HepG2 (cell line): ENCODE results near the gene FDXR. TPM values are rescaled to one million over a fixed set of nuclear protein-coding genes. Genes with fewer than 3 reads are reported as not detected.
A peak's percentile ranks its signal among the peaks of the same experiment; 100 is the strongest.

Experiments
- CAMTA2 ChIP-seq: sonication (generic); formaldehyde crosslinking; IDR thresholded peaks from 2 replicates; pipeline ENCODE4 v1.4.0; 2020; ENCODE audit warnings: mild to moderate bottlenecking, missing genetic modification reagents, borderline replicate concordance
- HOXA3 ChIP-seq: sonication (generic); formaldehyde crosslinking; IDR thresholded peaks from 2 replicates; pipeline ENCODE4 v1.5.0; 2020; ENCODE audit warnings: missing genetic modification reagents
- IKZF4 ChIP-seq: sonication (generic); formaldehyde crosslinking; IDR thresholded peaks from 2 replicates; pipeline ENCODE4 v1.5.1; 2020; ENCODE audit warnings: borderline replicate concordance, mild to moderate bottlenecking, low read depth, missing genetic modification reagents; ENCODE audit errors: not compliant biosample characterization
- MYC ChIP-seq: sonication (generic); formaldehyde crosslinking; IDR thresholded peaks from 2 replicates; pipeline ENCODE4 v1.9.0; 2021; ENCODE audit warnings: missing genetic modification reagents, borderline replicate concordance
- NONO ChIP-seq, 2 experiments: fragments of 450-650 bp in 1 of 2; sonication (generic) in 1 of 2; formaldehyde crosslinking in 1 of 2; IDR thresholded peaks in 1 of 2; conservative IDR thresholded peaks in 1 of 2; 2 replicates each; pipeline versions ENCODE4 v1.6.1 to v1.8.0; 2017 to 2022; ENCODE audit warnings: mild to moderate bottlenecking in 1 of 2, missing genetic modification reagents in 1 of 2, moderate library complexity in 1 of 2
- TOE1 ChIP-seq: sonication (generic); formaldehyde crosslinking; IDR thresholded peaks from 2 replicates; pipeline ENCODE4 v1.4.0; 2020; ENCODE audit warnings: mild to moderate bottlenecking, missing genetic modification reagents
- ZNF230 ChIP-seq: sonication (generic); formaldehyde crosslinking; IDR thresholded peaks from 2 replicates; pipeline ENCODE4 v1.4.0; 2020; ENCODE audit warnings: mild to moderate bottlenecking, missing genetic modification reagents
- ZNF235 ChIP-seq: sonication (generic); formaldehyde crosslinking; IDR thresholded peaks from 2 replicates; pipeline ENCODE4 v1.8.1; 2023; ENCODE audit warnings: mild to moderate bottlenecking, missing genetic modification reagents, borderline replicate concordance
- ZNF883 ChIP-seq: sonication (generic); formaldehyde crosslinking; IDR thresholded peaks from 2 replicates; pipeline ENCODE4 v1.5.1; 2020; ENCODE audit warnings: mild to moderate bottlenecking, missing genetic modification reagents; ENCODE audit errors: not compliant biosample characterization
- polyA plus RNA-seq, 8 experiments: library from polyadenylated mRNA; depleted of rRNA in 3 of 8; stranded (reverse) in 7 of 8; unstranded in 1 of 8; fragments of >200 nt; fragmentation: Illumina TruSeq in 4 of 8; extraction: Trizol in 4 of 8; gene quantifications; 2 replicates each; pipeline versions ENCODE4 v1.2.1 to v1.2.3, GENCODE V29; 2011 to 2016; ENCODE audit warnings: low read depth in 4 of 8, missing spikeins in 1 of 8, mixed read lengths in 1 of 8; ENCODE audit not compliant: insufficient read depth in 1 of 8
- total RNA-seq, 5 experiments: library from RNA; depleted of rRNA; stranded (reverse); fragments of >200 nt; fragmentation: Illumina TruSeq; extraction: Trizol; gene quantifications; 2 replicates each; pipeline ENCODE4 v1.2.3, GENCODE V29; 2016; ENCODE audit warnings: low read depth in 1 of 5
- TF ChIP-seq, protein P1 (sequence below): IDR thresholded peaks from 2 replicates; pipeline ENCODE4 v1.6.1; 2016; ENCODE audit warnings: control low read depth
- TF ChIP-seq, protein P2 (sequence below): sonication (generic); formaldehyde crosslinking; IDR thresholded peaks from 2 replicates; pipeline ENCODE4 v1.9.0; 2021; ENCODE audit warnings: missing genetic modification reagents, borderline replicate concordance
- TF ChIP-seq, protein P3 (sequence below): sonication (generic); formaldehyde crosslinking; IDR thresholded peaks from 2 replicates; pipeline ENCODE4 v1.5.1; 2020; ENCODE audit warnings: missing genetic modification reagents, mild to moderate bottlenecking, borderline replicate concordance
- TF ChIP-seq, protein P4 (sequence below): sonication (generic); formaldehyde crosslinking; IDR thresholded peaks from 2 replicates; pipeline ENCODE4 v1.5.0; 2020; ENCODE audit warnings: mild to moderate bottlenecking, missing genetic modification reagents, moderate library complexity
- TF ChIP-seq, protein P5 (sequence below): sonication (generic); formaldehyde crosslinking; conservative IDR thresholded peaks from 2 replicates; pipeline ENCODE4 v1.4.0; 2020; ENCODE audit warnings: missing genetic modification reagents

Gene FDXR
- total and polyA plus RNA-seq, 2 of the 13 experiments (the other 11 are each of a cell fraction or from before 2014, with no cell fraction given) = 23.4 to 116 TPM

DNA sequence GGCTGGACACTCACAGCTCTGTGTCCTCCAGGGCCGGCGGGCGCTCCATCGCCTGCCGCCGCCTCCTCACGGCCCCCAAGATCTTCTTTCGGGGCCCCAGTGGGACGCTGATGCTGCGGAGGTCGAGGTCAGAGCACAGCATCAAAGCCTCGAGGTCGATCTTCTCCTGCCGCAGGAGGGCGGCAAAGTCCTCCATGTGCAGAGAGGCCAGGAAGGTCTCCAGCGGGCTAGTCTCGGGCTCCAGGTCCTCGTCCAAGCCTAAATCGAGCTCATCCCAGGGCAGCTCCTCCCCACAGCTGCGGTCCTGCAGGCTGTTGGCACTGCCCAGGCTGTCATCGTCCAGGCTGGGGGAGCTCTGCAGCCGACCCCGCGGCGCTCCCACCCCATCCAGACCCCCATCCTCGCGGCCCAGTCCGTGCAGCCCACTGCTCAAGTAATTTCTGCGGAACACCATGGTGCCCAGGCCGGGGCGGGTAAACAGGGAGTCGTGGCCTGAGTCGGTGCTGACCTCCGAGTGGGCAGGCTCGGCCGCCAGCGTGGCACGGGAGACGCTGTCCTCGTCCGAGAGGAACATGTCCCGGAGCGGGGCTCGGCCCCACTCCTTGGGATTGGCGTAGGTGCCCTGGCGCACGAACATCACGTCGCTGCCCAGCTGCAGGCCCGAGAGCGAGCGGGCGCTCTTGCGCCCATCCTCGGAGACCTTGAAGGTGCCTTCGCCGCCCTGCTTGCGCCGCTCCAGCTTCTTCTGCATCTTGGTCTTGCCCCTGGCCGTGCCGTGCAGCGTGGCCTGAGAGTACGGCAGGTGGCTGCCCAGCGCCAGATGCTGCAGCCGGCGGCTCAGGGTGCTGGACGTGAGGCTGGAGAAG lies 46.9 kb upstream of the FDXR start (continued):
- TF ChIP-seq, protein P1, sequence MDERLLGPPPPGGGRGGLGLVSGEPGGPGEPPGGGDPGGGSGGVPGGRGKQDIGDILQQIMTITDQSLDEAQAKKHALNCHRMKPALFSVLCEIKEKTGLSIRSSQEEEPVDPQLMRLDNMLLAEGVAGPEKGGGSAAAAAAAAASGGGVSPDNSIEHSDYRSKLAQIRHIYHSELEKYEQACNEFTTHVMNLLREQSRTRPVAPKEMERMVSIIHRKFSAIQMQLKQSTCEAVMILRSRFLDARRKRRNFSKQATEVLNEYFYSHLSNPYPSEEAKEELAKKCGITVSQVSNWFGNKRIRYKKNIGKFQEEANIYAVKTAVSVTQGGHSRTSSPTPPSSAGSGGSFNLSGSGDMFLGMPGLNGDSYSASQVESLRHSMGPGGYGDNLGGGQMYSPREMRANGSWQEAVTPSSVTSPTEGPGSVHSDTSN (CRISPR knock-in tag) = no peak
- peak; percentile 4; the same call in 1 of the 2 replicates for TF ChIP-seq MYC (CRISPR knock-in tag)
- TF ChIP-seq, protein P2, sequence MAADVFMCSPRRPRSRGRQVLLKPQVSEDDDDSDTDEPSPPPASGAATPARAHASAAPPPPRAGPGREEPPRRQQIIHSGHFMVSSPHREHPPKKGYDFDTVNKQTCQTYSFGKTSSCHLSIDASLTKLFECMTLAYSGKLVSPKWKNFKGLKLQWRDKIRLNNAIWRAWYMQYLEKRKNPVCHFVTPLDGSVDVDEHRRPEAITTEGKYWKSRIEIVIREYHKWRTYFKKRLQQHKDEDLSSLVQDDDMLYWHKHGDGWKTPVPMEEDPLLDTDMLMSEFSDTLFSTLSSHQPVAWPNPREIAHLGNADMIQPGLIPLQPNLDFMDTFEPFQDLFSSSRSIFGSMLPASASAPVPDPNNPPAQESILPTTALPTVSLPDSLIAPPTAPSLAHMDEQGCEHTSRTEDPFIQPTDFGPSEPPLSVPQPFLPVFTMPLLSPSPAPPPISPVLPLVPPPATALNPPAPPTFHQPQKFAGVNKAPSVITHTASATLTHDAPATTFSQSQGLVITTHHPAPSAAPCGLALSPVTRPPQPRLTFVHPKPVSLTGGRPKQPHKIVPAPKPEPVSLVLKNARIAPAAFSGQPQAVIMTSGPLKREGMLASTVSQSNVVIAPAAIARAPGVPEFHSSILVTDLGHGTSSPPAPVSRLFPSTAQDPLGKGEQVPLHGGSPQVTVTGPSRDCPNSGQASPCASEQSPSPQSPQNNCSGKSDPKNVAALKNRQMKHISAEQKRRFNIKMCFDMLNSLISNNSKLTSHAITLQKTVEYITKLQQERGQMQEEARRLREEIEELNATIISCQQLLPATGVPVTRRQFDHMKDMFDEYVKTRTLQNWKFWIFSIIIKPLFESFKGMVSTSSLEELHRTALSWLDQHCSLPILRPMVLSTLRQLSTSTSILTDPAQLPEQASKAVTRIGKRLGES (CRISPR knock-in tag) = no peak
- TF ChIP-seq, protein P3, sequence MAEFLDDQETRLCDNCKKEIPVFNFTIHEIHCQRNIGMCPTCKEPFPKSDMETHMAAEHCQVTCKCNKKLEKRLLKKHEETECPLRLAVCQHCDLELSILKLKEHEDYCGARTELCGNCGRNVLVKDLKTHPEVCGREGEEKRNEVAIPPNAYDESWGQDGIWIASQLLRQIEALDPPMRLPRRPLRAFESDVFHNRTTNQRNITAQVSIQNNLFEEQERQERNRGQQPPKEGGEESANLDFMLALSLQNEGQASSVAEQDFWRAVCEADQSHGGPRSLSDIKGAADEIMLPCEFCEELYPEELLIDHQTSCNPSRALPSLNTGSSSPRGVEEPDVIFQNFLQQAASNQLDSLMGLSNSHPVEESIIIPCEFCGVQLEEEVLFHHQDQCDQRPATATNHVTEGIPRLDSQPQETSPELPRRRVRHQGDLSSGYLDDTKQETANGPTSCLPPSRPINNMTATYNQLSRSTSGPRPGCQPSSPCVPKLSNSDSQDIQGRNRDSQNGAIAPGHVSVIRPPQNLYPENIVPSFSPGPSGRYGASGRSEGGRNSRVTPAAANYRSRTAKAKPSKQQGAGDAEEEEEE (CRISPR knock-in tag) = no peak
- TF ChIP-seq HOXA3 (CRISPR knock-in tag) = 0 out of 2 replicates have a peak, but pooled peaks have one; percentile 11
- TF ChIP-seq CAMTA2 = no peak
- no peak for TF ChIP-seq NONO (IDR thresholded peaks at IDR 0.05)
- no peak for TF ChIP-seq NONO (CRISPR knock-in tag; conservative IDR thresholded peaks at IDR 0.05)
- TF ChIP-seq ZNF230 (CRISPR knock-in tag) = no peak
- TF ChIP-seq, protein P4, sequence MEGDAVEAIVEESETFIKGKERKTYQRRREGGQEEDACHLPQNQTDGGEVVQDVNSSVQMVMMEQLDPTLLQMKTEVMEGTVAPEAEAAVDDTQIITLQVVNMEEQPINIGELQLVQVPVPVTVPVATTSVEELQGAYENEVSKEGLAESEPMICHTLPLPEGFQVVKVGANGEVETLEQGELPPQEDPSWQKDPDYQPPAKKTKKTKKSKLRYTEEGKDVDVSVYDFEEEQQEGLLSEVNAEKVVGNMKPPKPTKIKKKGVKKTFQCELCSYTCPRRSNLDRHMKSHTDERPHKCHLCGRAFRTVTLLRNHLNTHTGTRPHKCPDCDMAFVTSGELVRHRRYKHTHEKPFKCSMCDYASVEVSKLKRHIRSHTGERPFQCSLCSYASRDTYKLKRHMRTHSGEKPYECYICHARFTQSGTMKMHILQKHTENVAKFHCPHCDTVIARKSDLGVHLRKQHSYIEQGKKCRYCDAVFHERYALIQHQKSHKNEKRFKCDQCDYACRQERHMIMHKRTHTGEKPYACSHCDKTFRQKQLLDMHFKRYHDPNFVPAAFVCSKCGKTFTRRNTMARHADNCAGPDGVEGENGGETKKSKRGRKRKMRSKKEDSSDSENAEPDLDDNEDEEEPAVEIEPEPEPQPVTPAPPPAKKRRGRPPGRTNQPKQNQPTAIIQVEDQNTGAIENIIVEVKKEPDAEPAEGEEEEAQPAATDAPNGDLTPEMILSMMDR (CRISPR knock-in tag) = peak; percentile 91
- TF ChIP-seq, protein P5, sequence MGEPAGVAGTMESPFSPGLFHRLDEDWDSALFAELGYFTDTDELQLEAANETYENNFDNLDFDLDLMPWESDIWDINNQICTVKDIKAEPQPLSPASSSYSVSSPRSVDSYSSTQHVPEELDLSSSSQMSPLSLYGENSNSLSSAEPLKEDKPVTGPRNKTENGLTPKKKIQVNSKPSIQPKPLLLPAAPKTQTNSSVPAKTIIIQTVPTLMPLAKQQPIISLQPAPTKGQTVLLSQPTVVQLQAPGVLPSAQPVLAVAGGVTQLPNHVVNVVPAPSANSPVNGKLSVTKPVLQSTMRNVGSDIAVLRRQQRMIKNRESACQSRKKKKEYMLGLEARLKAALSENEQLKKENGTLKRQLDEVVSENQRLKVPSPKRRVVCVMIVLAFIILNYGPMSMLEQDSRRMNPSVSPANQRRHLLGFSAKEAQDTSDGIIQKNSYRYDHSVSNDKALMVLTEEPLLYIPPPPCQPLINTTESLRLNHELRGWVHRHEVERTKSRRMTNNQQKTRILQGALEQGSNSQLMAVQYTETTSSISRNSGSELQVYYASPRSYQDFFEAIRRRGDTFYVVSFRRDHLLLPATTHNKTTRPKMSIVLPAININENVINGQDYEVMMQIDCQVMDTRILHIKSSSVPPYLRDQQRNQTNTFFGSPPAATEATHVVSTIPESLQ (CRISPR knock-in tag) = no peak
- no peak for TF ChIP-seq TOE1 (CRISPR knock-in tag)
- no peak for TF ChIP-seq IKZF4 (CRISPR knock-in tag)
- peak; percentile 49; the same call in 1 of the 2 replicates for TF ChIP-seq ZNF235
- TF ChIP-seq ZNF883 (CRISPR knock-in tag) = peak; percentile 68
